Erythroblast (primary cell): ENCODE data around the gene DTHD1.

Source experiments
- GATA1 ChIP-seq: IDR thresholded peaks from 2 replicates; pipeline ENCODE4 v1.6.1; 2011; ENCODE audit warnings: low read depth, mild to moderate bottlenecking, control low read depth, low read length, moderate library complexity
- POLR2A ChIP-seq: IDR thresholded peaks from 2 replicates; pipeline ENCODE4 v1.6.1; 2011; ENCODE audit warnings: mild to moderate bottlenecking, low read length

- no peak for TF ChIP-seq POLR2A
- no peak for TF ChIP-seq GATA1
Measured at GRCh38 chr4:36385951-36386571, 104.6 kb downstream of the DTHD1 start.
